CD4-positive, alpha-beta T cell treated with Interleukin-6 for 4 hours (primary cell): Measurements from ENCODE around the gene KRT4.

Experiments used
- DNase-seq: peaks from one replicate; pipeline ENCODE4 v3.0.0-alpha.2; 2020; ENCODE audit warnings: mixed read lengths

The KRT4 gene

GRCh38 chr12:52821826-52822660 lies 8.1 kb upstream of the KRT4 start:
- no peak for DNase-seq

DNA sequence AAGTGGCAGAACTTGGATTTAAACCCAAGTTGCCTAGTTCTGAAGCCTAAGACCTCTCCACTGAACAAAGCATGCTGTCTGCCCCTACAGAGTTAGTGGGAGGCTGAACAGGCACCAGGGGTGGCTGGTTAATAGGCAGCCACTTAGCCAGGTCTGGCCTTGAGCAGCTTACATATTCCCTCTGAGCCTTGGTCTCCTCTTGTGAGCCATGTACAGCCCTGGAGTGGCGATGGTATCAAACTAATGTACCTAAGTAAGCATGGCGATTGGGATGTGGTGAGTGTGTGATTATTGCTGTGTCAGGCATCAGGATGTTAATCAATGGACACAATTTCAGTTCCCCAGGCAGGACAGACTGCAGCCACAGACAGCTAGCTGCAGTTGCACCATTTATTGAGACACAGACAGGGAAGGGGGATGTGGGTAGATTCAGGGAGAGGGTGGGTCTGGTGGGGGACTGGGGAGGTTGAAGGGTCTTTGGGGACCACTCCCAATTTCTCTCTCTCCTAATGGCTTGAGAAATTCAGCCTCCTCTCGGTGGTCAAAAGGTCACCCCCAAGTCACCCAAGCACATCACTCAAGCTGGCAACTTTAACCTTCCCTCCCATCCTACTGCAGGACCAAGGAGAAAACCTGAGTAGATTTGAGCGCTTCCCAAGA lies 7.3 kb upstream of the KRT4 start:
- DNase-seq, result no peak

- no peak for DNase-seq
Observed at GRCh38 chr12:52820521-52820920, 6.6 kb upstream of the KRT4 start.

- DNase-seq, result no peak
Observed at GRCh38 chr12:52819731-52820510, 6.0 kb upstream of the KRT4 start.

- no peak for DNase-seq
Observed at GRCh38 chr12:52818887-52819420, 5.0 kb upstream of the KRT4 start.

DNA sequence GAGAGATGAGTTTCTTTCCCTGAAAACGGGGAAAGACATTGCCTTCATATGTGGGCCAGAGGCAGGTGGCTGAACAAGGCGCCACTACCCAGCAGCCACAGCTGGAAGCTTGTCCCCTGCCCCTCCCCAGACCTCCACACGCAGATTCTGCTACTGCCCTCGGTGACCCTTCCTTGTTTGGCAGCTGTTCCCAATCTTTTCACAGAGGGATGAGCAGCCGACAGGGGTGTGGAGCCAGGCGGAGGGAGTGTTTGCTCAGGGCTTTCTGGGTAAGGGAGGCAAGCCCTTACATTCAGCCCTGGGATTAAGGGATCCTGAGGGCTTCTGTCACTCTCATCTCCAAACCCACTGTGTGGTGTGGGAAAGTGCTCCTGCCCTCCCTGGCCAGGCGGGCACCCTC lies 4.5 kb upstream of the KRT4 start:
- DNase-seq, result no peak

DNA sequence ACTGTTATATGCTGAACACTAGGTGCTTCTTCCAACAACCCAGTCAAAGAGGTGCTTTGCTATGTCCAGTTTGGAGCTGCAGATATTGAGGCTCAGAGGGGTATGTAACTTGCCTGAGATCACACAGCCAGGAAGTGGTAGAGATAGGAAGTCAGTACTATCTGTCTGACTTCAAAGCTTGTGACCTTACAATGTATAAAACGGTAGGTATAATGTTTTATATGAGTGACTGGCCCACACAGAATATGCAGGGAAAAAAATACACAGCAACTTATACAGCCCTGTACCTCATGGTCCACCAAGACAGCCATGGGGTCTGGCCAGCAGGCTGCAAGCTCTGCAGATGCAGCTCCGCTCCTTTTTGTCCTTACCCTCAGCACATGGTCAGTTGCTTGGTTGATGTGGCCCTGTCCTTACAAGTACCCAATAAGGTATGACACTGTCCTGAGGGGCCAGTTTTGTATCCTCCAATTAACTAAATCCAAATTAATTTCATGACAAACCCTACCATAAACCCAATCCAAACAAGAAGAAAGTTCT lies 3.9 kb upstream of the KRT4 start:
- no peak for DNase-seq

GRCh38 chr12:52817003-52817698 lies 3.2 kb upstream of the KRT4 start:
- no peak for DNase-seq

- DNase-seq, result no peak
Observed at GRCh38 chr12:52815676-52816588, 2.0 kb upstream of the KRT4 start.

DNA sequence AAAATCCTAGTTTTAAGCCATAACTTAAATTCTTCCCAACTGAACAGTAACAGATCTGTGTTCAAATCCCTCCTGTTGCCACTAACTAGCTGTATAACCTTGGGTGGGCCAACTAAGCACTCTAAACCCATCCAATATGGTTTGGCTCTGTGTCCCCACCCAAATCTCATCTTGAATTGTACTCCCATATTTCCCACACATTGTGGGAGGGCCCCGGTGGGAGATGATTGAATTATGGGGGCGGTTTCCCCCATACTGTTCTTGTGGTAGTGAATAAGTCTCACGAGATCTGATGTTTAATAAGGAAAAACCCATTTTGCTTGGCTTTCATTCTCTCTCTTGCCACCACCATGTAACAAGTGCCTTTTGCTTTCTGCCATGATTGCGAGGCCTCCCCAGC lies 1.2 kb upstream of the KRT4 start:
- no peak for DNase-seq

DNA sequence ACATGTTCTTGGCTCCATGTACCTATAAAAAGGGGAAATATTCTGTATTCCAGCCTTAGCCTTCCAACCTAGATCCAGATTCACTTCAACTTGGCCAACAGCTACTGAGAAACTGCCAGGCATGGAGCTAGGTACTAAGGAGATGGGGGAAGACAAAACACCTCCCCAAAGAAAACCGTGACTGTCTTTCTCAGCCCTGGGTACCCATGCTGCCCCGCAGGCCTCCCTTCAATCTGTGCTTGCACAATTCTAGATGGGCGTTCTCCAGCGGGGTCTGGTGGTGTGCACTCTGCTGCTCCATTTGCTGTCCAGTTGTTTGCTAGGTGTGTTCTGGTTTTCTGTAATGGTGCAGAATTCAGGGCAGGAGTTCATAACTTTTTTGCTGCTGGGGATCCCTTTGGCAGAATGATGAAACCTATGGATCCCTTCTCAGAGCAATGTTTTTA lies 817 bp upstream of the KRT4 start:
- DNase-seq, result no peak

DNA sequence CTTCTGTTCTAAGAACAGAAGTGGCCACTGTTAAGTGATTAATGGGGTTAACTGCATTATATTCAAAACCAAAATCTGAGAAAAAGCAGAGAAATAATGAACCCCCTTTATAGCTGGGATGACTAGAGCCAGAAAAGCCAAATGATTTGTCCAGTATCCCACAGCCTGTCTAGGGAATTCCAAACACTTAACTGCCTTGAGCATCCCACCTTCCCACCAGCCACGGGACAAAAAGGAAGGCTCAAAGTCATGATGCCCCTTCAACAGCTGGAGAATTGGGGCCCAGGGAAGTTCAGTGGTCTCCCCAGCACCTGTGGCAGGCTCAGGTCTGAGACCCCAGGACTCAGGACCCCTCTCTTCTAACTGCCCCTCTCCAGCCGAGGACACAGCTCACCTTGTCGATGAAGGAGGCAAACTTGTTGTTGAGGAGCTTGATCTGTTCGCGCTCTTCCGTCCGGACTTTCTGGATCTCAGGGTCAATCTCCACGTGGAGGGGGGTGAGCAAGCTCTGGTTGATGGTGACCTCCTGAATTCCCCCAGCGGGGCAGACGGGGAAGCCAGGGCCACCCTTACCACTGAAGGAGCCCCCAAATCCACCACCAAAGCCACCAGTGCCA lies 605 bp downstream of the KRT4 start:
- no peak for DNase-seq

GRCh38 chr12:52812749-52813148 lies 1.2 kb downstream of the KRT4 start:
- no peak for DNase-seq

- DNase-seq, result no peak
Observed at GRCh38 chr12:52812073-52812400, 1.9 kb downstream of the KRT4 start.

- DNase-seq, result no peak
Observed at GRCh38 chr12:52811191-52812072, 2.5 kb downstream of the KRT4 start.

- no peak for DNase-seq
Observed at GRCh38 chr12:52810554-52810953, 3.4 kb downstream of the KRT4 start.

DNA sequence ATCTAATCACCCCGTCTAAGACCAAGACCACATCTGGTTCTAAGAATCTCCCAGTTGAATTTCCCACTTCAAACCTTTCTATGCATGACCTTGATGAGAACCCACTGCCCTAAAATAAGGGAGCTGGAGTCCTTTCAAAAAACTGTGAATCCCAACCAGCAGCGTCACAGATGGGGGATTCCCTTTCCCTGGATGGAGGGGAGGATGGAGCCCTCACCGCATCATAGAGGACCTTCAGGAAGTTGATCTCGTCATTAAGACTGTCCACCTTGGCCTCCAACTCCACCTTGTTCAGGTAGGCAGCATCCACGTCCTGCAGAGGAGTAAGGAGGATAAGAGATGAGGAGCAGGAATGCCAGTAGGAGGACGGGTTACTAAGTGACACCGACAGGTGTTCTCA lies 4.8 kb downstream of the KRT4 start:
- no peak for DNase-seq

DNA sequence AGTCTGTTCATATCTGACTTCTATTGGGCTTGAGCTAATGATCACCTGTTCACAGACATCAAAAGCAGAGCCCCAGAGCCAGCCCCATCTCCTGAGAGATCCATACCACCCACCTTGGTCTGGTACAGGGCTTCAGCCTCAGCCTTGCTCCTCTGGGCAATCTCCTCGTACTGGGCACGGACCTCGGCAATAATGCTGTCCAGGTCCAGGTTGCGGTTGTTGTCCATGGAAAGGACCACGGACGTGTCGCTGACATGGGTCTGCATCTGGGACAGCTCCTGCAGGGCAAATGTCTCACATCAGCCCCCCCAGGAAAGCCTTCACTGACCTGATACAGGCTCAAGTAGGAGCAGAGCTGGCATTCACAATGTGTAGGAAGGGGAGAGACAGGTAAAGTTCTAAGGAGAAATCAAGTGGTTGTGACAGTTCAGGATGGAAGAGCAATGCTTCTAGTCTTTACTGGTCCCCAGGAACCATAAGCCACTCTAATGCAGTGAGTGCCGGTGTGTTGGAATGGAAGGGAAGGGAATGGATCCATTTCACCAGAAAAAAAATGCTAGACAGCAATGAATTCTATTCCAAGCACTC lies 5.2 kb downstream of the KRT4 start:
- no peak for DNase-seq
